Mesodermal cell (in vitro differentiated cells): ENCODE results near the gene SRGN.

Experiments used
- H3K27ac ChIP-seq: 2 replicates; pipeline ENCODE4 v1.7.0; 2013; ENCODE audit warnings: mild to moderate bottlenecking, low read depth, low read length, moderate library complexity; ENCODE audit not compliant: severe bottlenecking
- H3K36me3 ChIP-seq: 2 replicates; pipeline ENCODE4 v1.7.1; 2013; ENCODE audit warnings: mild to moderate bottlenecking, low read length, moderate library complexity; ENCODE audit not compliant: control insufficient read depth, insufficient read depth
- H3K4me1 ChIP-seq: one replicate; pipeline ENCODE4 v1.7.1; 2013; ENCODE audit warnings: mild to moderate bottlenecking, low read length; ENCODE audit not compliant: insufficient read depth, control insufficient read depth, poor library complexity, severe bottlenecking
- H3K4me3 ChIP-seq: 2 replicates; pipeline ENCODE4 v1.7.0; 2013; ENCODE audit warnings: low read length, control low read depth, mild to moderate bottlenecking; ENCODE audit not compliant: insufficient read depth, poor library complexity, severe bottlenecking; ENCODE audit errors: extremely low read depth
- H3K9me3 ChIP-seq: 2 replicates; pipeline ENCODE4 v1.7.1; 2013; ENCODE audit warnings: mild to moderate bottlenecking, low read length, moderate library complexity; ENCODE audit not compliant: control insufficient read depth
- WGBS, 2 experiments: methylation state at CpG; one replicate each; pipeline ENCODE4 v1.1.5; 2013; ENCODE audit warnings: missing lambda C conversion rate in 2 of 2; ENCODE audit not compliant: insufficient coverage in 2 of 2; 5-methylcytosine and 5-hydroxymethylcytosine counted together

The SRGN gene

DNA sequence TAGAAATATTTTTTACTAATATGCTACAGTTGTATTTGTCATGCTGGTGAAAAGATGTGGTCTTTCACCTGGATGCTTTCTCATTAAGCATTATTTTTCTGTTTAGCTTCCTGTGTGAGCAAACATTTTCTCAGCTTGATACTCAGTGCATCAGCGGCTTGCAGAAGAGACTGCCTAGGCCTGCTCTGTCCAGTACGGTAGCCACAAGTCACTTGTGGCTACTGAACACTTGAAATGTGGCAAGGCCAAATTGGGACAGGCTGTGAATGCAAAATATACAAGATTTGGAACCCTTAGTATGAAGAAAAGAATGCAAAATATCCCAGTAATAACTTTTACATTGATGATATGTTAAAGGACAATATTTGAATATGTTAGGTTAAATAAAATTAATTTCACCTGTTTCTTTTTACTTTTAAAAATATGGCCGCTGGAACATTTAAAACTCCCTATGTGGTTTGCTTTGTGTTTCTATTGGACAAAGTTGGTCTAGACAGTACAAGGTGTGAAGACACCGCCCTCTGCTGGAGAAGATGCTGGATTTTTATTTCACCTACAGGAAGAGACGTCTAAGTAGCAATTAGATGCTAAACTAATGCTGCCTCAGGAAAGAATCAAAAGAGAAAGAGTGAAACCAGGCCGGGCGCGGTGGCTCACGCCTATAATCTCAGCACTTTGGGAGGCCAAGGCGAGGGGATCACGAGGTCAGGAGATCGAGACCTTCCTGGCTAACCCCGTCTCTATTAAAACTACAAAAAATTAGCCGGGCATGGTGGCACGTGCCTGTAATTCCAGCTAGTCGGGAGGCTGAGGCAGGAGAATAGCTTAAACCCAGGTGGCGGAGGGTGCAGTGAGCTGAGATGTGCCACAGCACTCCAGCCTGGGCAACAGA lies 5.3 kb downstream of the SRGN start:
- Histone ChIP-seq H3K36me3 (no peaks in the 10 kb centered on the region), H3K4me3 (no peak overlapping the region), H3K9me3 (no peaks in the 10 kb centered on the region), H3K27ac (no peak overlapping the region), H3K4me1 (no peaks in the 10 kb centered on the region)
- 57 to 69% methylated on average over 16 of the region's 17 CpGs for WGBS, 2 experiments

DNA sequence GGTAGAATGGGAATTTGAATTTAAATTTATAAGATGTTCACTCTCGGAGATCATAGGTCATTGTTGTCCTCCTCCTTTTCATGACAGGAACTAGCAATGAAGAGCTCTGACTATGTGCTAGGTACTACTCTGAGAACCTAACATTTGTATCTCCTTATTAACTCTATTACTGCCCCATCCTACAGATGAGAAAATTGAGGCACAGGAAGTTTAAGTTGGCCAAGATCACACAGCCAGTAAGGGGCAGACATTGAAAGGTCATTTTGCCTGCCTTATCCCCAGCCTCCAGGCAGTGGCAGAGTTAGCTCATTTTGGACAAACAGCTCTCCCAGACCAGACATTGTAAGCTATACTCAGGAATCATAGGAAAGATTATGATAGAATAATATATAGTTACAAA lies 6.0 kb downstream of the SRGN start:
- Histone ChIP-seq H3K4me1 (no peaks in the 10 kb centered on the region), H3K9me3 (no peaks in the 10 kb centered on the region), H3K27ac (no peak overlapping the region), H3K36me3 (no peaks in the 10 kb centered on the region), H3K4me3 (no peak overlapping the region)
- 100% methylated on average over 1 of the region's 1 CpG for WGBS, 2 experiments

DNA sequence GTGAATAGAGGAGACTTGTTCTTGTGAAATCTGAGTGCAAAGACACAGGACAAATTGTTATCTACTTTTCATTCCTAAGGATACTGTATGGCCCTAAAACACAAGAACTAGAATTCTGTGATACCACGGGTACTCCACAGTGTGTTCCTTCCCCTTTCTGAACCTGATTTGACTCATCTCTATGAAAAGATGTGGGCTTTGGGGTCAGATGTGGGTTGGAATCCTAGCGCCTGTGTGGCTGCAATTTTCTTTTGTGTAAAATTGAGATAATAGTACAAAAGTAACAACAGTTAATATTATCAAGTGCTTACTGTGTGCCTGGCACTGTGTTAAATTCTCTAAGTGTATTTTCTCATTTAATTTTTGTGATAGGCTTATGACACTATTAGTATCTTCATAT lies 8.1 kb downstream of the SRGN start:
- Histone ChIP-seq H3K4me1 (no peaks in the 10 kb centered on the region), H3K27ac (no peak overlapping the region), H3K4me3 (no peak overlapping the region), H3K36me3 (no peaks in the 10 kb centered on the region), H3K9me3 (no peaks in the 10 kb centered on the region)
- WGBS, 2 experiments = no CpG with 5 or more reads among the region's 2 CpGs

DNA sequence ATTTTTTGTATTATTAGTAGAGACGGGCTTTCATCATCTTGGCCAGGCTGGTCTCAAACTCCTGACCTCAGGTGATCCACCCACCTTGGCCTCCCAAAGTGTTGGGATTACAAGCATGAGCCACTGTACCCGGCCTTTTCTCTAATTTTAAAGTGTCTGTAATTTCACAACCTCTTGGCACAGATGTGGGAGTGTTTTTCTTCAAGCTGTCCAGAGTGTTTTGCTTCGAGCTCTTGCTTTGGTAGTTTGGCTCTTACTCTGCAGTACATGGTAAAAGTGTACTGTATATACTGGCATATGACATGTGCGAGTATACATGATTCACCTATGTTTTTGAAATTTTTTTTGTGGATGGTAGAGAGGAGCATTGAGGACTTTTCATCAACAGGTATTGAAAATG lies 9.8 kb downstream of the SRGN start:
- Histone ChIP-seq H3K9me3 (no peaks in the 10 kb centered on the region), H3K4me3 (no peak overlapping the region), H3K36me3 (no peaks in the 10 kb centered on the region), H3K4me1 (no peaks in the 10 kb centered on the region), H3K27ac (no peak overlapping the region)
- WGBS, 2 experiments = 73 to 92% methylated on average over 3 of the region's 4 CpGs

DNA sequence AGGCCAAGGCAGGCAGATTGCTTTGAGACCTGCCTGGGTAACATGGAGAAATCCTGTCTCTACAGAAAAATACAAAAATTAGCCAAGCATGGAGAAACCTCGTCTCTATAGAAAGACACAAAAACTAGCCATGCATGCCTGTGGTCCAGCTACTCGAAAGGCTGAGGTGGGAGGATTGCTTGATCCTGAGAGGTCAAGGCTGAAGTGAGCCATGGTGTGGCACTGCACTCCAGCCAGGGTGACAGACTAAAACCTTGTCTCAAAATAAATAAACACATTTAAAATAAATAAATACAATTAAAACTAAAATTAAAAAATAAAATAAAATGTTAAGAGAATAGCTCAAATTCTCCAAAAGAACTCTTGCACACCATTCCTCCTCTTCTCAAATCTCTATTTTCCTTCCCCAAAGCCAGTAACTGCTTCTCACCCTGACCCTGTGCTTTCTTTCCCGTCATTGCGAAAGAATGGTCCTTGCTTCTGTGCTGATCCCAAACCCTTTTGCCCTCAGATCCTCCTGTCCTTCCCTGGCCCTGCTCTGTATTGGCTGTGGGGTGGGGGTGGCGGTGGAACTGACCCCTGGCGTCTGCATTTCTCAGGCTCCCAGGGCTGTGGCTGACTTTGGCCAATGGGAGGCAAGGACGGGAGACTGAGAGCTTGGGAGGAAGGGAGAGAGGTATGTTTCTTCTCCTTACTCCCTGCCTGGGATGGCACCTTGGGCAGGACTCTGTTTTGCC lies 12.4 kb downstream of the SRGN start:
- no peaks in the 10 kb centered on the region for H3K4me1 ChIP-seq
- H3K9me3 ChIP-seq = no peaks in the 10 kb centered on the region
- no peak overlapping the region for H3K27ac ChIP-seq
- WGBS, 2 experiments = 89 to 100% methylated on average over 1 to 3 of the region's 7 CpGs
- no peaks in the 10 kb centered on the region for H3K36me3 ChIP-seq
- no peak overlapping the region for H3K4me3 ChIP-seq

DNA sequence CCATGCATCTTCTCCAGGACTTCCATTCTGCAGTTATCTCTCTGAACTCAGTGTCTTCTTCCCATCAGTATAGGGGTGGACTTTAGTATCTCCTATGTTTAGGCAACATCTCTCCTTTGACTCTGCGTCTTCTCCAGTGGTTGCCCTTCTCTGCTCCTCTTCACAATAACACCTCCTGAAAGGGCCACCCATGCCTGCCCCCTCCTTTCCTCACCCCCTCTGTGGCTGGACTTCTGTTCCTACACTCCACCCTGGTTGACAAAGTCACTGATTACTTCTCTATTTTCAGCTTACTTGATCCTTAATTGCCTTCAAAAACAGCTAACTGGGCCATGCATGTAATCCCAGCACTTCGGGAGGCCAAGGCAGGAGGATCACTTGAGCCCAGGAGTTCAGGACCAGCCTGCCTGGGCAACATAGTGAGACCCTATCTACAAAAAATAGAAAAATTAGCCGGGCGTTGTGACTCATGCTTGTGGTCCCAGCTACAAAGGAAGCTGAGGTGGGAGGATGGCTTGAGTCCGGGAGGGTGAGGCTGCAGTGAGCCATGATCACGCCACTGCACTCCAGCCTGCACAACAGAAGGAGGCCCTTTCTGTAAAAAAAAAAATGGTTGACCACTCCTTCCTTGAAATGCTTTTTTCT lies 13.7 kb downstream of the SRGN start:
- Histone ChIP-seq H3K9me3 (no peaks in the 10 kb centered on the region), H3K27ac (no peak overlapping the region), H3K4me3 (no peak overlapping the region), H3K4me1 (no peaks in the 10 kb centered on the region), H3K36me3 (no peaks in the 10 kb centered on the region)
- WGBS, 2 experiments = 80 to 94% methylated on average over 4 to 5 of the region's 6 CpGs

DNA sequence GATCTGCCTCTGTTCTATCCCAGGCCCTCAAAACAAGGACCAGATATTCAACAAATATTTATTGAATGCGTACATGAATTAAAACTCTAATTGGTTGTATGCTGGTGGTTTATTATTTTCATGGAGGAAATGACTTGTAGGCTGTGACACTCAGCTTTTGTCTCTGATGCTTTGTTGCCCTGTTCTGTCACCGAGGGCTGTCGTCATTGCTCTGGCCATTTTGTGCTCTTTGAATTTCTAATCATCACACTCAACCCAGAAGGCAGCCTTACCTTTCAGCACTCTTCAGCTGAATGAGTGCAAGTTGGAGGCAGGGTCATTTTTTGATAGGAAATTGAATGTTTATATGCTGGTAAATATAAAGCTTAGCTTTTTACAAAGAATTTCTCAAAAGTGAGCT lies 14.5 kb downstream of the SRGN start:
- Histone ChIP-seq H3K27ac (no peak overlapping the region), H3K4me3 (no peak overlapping the region), H3K36me3 (no peaks in the 10 kb centered on the region), H3K4me1 (no peaks in the 10 kb centered on the region), H3K9me3 (no peaks in the 10 kb centered on the region)
- WGBS, 2 experiments = 73% methylated on average over 3 of the region's 3 CpGs; no CpG with 5 or more reads in 1 of the 2 experiments

DNA sequence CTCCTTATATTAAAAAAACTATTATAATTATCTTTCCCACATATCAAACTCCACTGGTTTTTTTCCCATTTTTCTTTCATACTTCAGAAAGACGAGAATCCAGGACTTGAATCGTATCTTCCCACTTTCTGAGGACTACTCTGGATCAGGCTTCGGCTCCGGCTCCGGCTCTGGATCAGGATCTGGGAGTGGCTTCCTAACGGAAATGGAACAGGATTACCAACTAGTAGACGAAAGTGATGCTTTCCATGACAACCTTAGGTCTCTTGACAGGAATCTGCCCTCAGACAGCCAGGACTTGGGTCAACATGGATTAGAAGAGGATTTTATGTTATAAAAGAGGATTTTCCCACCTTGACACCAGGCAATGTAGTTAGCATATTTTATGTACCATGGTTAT lies 15.9 kb downstream of the SRGN start:
- H3K27ac ChIP-seq = no peak overlapping the region
- H3K4me3 ChIP-seq = no peak overlapping the region
- no peaks in the 10 kb centered on the region for H3K9me3 ChIP-seq
- H3K4me1 ChIP-seq = no peaks in the 10 kb centered on the region
- WGBS, 2 experiments = 91 to 96% methylated on average over 4 to 7 of the region's 7 CpGs
- no peaks in the 10 kb centered on the region for H3K36me3 ChIP-seq

DNA sequence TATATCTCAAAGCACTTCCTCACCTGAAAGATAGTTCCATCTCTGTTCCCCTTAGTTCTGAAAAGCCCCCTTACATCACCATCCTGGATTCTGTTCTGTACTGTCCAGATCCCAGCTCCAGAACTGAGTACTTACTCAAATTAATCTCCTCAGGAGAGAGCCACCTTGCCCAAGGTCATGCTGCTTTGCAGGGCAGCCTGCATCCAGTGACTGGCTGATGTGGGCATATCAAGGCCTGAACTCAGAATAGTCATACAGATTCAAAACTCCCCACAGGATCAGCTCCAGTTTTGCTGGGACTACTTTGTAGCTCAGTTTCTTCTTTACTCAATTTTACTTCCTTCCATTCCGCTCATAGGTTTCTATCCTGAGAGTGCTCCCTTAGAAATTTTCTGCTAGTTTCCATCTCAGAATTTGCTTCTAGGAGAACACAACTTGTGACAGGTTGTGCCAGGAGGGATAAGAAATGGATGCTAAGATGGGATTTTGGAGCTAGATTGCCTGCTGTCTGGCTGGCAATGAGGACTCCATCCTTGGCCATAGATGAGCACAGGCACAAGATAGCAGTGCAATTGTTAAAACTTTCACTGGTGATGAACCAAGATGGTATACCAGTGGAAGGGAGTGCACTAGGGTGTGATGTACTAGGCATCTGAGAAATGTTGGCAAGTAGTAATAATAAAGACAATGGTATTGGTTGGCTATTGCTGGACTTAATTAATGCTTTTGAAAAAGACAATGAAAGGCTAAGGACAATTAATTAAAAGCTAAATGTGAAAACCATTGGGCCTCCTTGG lies 17.3 kb downstream of the SRGN start:
- WGBS, 2 experiments = 100% methylated on average over 1 of the region's 1 CpG; no CpG with 5 or more reads in 1 of the 2 experiments
- Histone ChIP-seq H3K27ac (no peak overlapping the region), H3K36me3 (no peaks in the 10 kb centered on the region), H3K4me3 (no peak overlapping the region), H3K4me1 (no peaks in the 10 kb centered on the region), H3K9me3 (no peaks in the 10 kb centered on the region)

DNA sequence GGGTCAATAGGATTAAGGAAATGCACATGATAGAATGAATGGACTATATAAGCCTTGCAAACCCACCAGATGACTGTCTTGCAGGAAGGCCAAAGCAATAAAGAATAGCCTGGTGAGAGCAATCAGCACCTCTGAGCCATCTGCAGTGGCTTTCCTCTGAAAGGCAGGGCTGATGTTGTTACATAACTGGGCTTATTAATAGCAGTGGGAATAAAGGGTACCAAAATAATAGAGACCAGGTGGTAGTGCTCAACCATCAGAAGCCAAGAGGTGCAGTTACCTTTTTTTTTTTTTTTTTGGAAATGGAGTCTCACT lies 19.2 kb downstream of the SRGN start:
- no peaks in the 10 kb centered on the region for H3K36me3 ChIP-seq
- H3K4me3 ChIP-seq = no peak overlapping the region
- no peaks in the 10 kb centered on the region for H3K4me1 ChIP-seq
- H3K9me3 ChIP-seq = no peaks in the 10 kb centered on the region
- H3K27ac ChIP-seq = no peak overlapping the region
